H1 (cell line): ENCODE results near the gene ADAM22. TPM values are rescaled to one million over a fixed set of nuclear protein-coding genes. Genes with fewer than 3 reads are reported as not detected.
A peak's percentile ranks its signal among the peaks of the same experiment; 100 is the strongest.

Source experiments
- CEBPB ChIP-seq: IDR thresholded peaks from 2 replicates; pipeline ENCODE4 v1.6.1; 2012; ENCODE audit warnings: low read depth, low read length
- EZH2 ChIP-seq: fragments of 200-600 bp; sonication (generic); IDR thresholded peaks from 2 replicates; pipeline ENCODE4 v1.7.1; 2012; ENCODE audit warnings: low read depth, mild to moderate bottlenecking, moderate library complexity, low read length, inconsistent platforms; ENCODE audit not compliant: severe bottlenecking
- SIN3A ChIP-seq, 2 experiments: IDR thresholded peaks in 1 of 2; conservative IDR thresholded peaks in 1 of 2; 2 replicates each; pipeline ENCODE4 v1.6.1; 2011 to 2012; ENCODE audit warnings: low read length in 2 of 2, improper control_type of control experiment in 1 of 2, low read depth in 1 of 2, mild to moderate bottlenecking in 1 of 2
- polyA plus RNA-seq, 7 experiments: library from polyadenylated mRNA; depleted of rRNA in 3 of 7; stranded (reverse) in 5 of 7; unstranded in 2 of 7; fragments of >200 nt in 5 of 7; fragments of 200-250 nt in 2 of 7; gene quantifications; 1 replicate in 5 of 7; 2 replicates in 1 of 7; 4 replicates in 1 of 7; pipeline versions ENCODE4 v1.2.1 to v1.2.3, GENCODE V29; 2011 to 2013; ENCODE audit warnings: missing spikeins in 2 of 7, mixed read lengths in 2 of 7
- total RNA-seq: library from RNA; stranded (reverse); fragmentation: NEBNext Ultra II Directional; extraction: Animal tissue kit (Norgen Biotek cat#: 25700); gene quantifications from 2 replicates; pipeline ENCODE4 v1.2.1, GENCODE V29; 2021

The ADAM22 gene
- total and polyA plus RNA-seq, 2 of the 8 experiments (the other 6 are each of a cell fraction or from before 2014, with no cell fraction given): 4.6 to 21.4 TPM

- no peak for TF ChIP-seq EZH2
- peak in 1 of 2 experiments; percentile 47; a peak in 1 of 4 replicates for TF ChIP-seq SIN3A (conservative IDR thresholded peaks at IDR 0.05 in 1 of 2, IDR thresholded peaks at IDR 0.05 in 1 of 2; ENCODE audit: low read depth in 1 of 2, low read length in 2 of 2)
- no peak for TF ChIP-seq CEBPB
Observed at GRCh38 chr7:87933953-87934698, at the start of gene ADAM22 (continued).
